GM23338 (cell line): ENCODE data around the gene SERTAD3. TPM values are rescaled to one million over a fixed set of nuclear protein-coding genes. Genes with fewer than 3 reads are reported as not detected.

Experiments used
- ATAC-seq: fragments of 200-7000 bp; cut with Tn5 transposase; 3 replicates; pipeline ENCODE4 v1.9.1; 2020
- DNase-seq: peaks from one replicate; pipeline ENCODE4 v3.0.0-alpha.2; 2015; ENCODE audit warnings: low spot score
- H2AFZ ChIP-seq: fragments of 200-600 bp; sonication (generic); 2 replicates; pipeline ENCODE4 v1.8.0; 2016; ENCODE audit warnings: antibody characterized with exemption, mild to moderate bottlenecking, moderate library complexity
- H3F3A ChIP-seq: fragments of 200-600 bp; sonication (generic); replicated peaks from 2 replicates; pipeline ENCODE4 v1.8.0; 2017; ENCODE audit warnings: antibody characterized with exemption, mixed run types, low read depth
- H3K27ac ChIP-seq: fragments of 200-600 bp; sonication (generic); 2 replicates; pipeline ENCODE4 v1.6.1; 2016; ENCODE audit warnings: low read depth
- H3K27me3 ChIP-seq: fragments of 200-600 bp; sonication (generic); 2 replicates; pipeline ENCODE4 v1.8.0; 2016; ENCODE audit warnings: mild to moderate bottlenecking, mixed run types, moderate library complexity; ENCODE audit not compliant: insufficient read depth
- H3K36me3 ChIP-seq: fragments of 200-600 bp; sonication (generic); 2 replicates; pipeline ENCODE4 v1.8.0; 2016; ENCODE audit warnings: mild to moderate bottlenecking; ENCODE audit not compliant: insufficient read depth
- H3K4me1 ChIP-seq: fragments of 200-600 bp; sonication (generic); 2 replicates; pipeline ENCODE4 v1.8.0; 2016; ENCODE audit warnings: mild to moderate bottlenecking, moderate library complexity; ENCODE audit not compliant: insufficient read depth
- H3K4me2 ChIP-seq: fragments of 200-600 bp; sonication (generic); 2 replicates; pipeline ENCODE4 v1.7.1; 2017; ENCODE audit warnings: mixed run types
- H3K4me3 ChIP-seq: fragments of 200-600 bp; sonication (generic); 2 replicates; pipeline ENCODE4 v1.6.1; 2016; ENCODE audit warnings: mixed run types
- H3K79me2 ChIP-seq: fragments of 200-600 bp; sonication (generic); replicated peaks from 2 replicates; pipeline ENCODE4 v1.8.0; 2017; ENCODE audit warnings: mild to moderate bottlenecking; ENCODE audit not compliant: insufficient read depth
- H3K9me2 ChIP-seq: fragments of 200-600 bp; sonication (generic); 2 replicates; pipeline ENCODE4 v1.8.0; 2017; ENCODE audit not compliant: insufficient read depth
- H4K20me1 ChIP-seq: fragments of 200-600 bp; sonication (generic); replicated peaks from 2 replicates; pipeline ENCODE4 v1.8.0; 2017; ENCODE audit warnings: mild to moderate bottlenecking; ENCODE audit not compliant: insufficient read depth
- H3K27ac Mint-ChIP-seq: 2 replicates; pipeline ENCODE4 v1.8.0; 2020; ENCODE audit warnings: inconsistent platforms, mild to moderate bottlenecking, moderate library complexity, mixed read lengths
- H3K27me3 Mint-ChIP-seq: 3 replicates; pipeline ENCODE4 v1.8.0; 2022; ENCODE audit warnings: low read depth, mild to moderate bottlenecking, moderate library complexity, mixed read lengths, inconsistent platforms; ENCODE audit not compliant: insufficient read depth, poor library complexity
- H3K36me3 Mint-ChIP-seq: 3 replicates; pipeline ENCODE4 v1.8.0; 2021; ENCODE audit warnings: low read depth, mild to moderate bottlenecking, inconsistent platforms, moderate library complexity, mixed read lengths
- H3K4me1 Mint-ChIP-seq: 3 replicates; pipeline ENCODE4 v1.8.0; 2020; ENCODE audit warnings: mild to moderate bottlenecking, inconsistent platforms, mixed read lengths
- H3K4me3 Mint-ChIP-seq: 3 replicates; pipeline ENCODE4 v1.8.0; 2021; ENCODE audit warnings: moderate library complexity, mild to moderate bottlenecking, inconsistent platforms, mixed read lengths
- H3K9me3 Mint-ChIP-seq: 3 replicates; pipeline ENCODE4 v1.8.0; 2020; ENCODE audit warnings: moderate library complexity, mild to moderate bottlenecking, inconsistent platforms, mixed read lengths
- CREB1 ChIP-seq: fragments of 250-450 bp; sonication (Bioruptor Pico); IDR thresholded peaks from 2 replicates; pipeline ENCODE4 v1.5.0; 2020; ENCODE audit warnings: low read depth, mild to moderate bottlenecking, moderate library complexity
- CTCF ChIP-seq, 2 experiments: fragments of 200-600 bp in 1 of 2; sonication (generic) in 1 of 2; conservative IDR thresholded peaks; 2 replicates each; pipeline versions ENCODE4 v1.5.1 to v1.6.1; 2016 to 2017; ENCODE audit warnings: antibody characterized with exemption in 2 of 2, low read depth in 2 of 2, mild to moderate bottlenecking in 2 of 2, moderate library complexity in 1 of 2
- ETS1 ChIP-seq: IDR thresholded peaks from 2 replicates; pipeline ENCODE4 v1.6.1; 2016; ENCODE audit warnings: antibody characterized with exemption
- EZH2 ChIP-seq: fragments of 200-600 bp; sonication (generic); IDR thresholded peaks from one replicate; pipeline ENCODE4 v1.8.0; 2017; ENCODE audit warnings: antibody characterized with exemption, mild to moderate bottlenecking, low read depth; ENCODE audit not compliant: unreplicated experiment
- EZH2phosphoT487 ChIP-seq: fragments of 200-600 bp; sonication (generic); IDR thresholded peaks from one replicate; pipeline ENCODE4 v1.8.1; 2018; ENCODE audit warnings: antibody characterized with exemption; ENCODE audit not compliant: unreplicated experiment
- JUNB ChIP-seq: IDR thresholded peaks from one replicate; pipeline ENCODE4 v1.6.1; 2016; ENCODE audit warnings: antibody characterized with exemption; ENCODE audit not compliant: unreplicated experiment
- POLR2AphosphoS5 ChIP-seq: IDR thresholded peaks from 2 replicates; pipeline ENCODE4 v1.6.1; 2016; ENCODE audit warnings: antibody characterized with exemption, low read depth
- STAT1 ChIP-seq: IDR thresholded peaks from one replicate; pipeline ENCODE4 v1.6.1; 2016; ENCODE audit warnings: antibody characterized with exemption; ENCODE audit not compliant: unreplicated experiment
- ZNF114 ChIP-seq: fragments of 250-450 bp; sonication (Bioruptor Pico); IDR thresholded peaks from 2 replicates; pipeline ENCODE4 v1.5.0; 2020; ENCODE audit warnings: mild to moderate bottlenecking, moderate library complexity
- ZNF331 ChIP-seq: fragments of 250-450 bp; sonication (Bioruptor Pico); IDR thresholded peaks from 2 replicates; pipeline ENCODE4 v1.5.0; 2020; ENCODE audit warnings: low read depth, mild to moderate bottlenecking, moderate library complexity
- ZNF462 ChIP-seq: fragments of 250-450 bp; sonication (Bioruptor Pico); IDR thresholded peaks from 2 replicates; pipeline ENCODE4 v1.5.0; 2020; ENCODE audit warnings: mild to moderate bottlenecking, moderate library complexity
- polyA plus RNA-seq: library from polyadenylated mRNA; unstranded; fragments of >200 nt; fragmentation: Nextera tagmentation; extraction: Ambion mirVana; gene quantifications from 2 replicates; pipeline ENCODE4 v1.2.1, GENCODE V29; 2016
- total RNA-seq: library from RNA; depleted of rRNA; stranded (reverse); fragments of >200 nt; shearing (Covaris generic); gene quantifications from 2 replicates; pipeline ENCODE4 v1.2.3, GENCODE V29; 2014

SERTAD3 gene
- total and polyA plus RNA-seq, 2 experiments from 2014 or later, result 15.4 to 24.1 TPM

- no peak for TF ChIP-seq CTCF (conservative IDR thresholded peaks at IDR 0.05; ENCODE audit: low read depth in 2 of 2)
- no peak for TF ChIP-seq EZH2phosphoT487
- TF ChIP-seq ETS1, result no peak
- TF ChIP-seq ZNF114 (CRISPR knock-in tag), result no peak
- TF ChIP-seq JUNB, result no peak
- TF ChIP-seq CREB1 (CRISPR knock-in tag), result no peak
Measured at GRCh38 chr19:40394816-40395210, 49.3 kb downstream of the SERTAD3 start (continued).

- Mint-ChIP-seq H3K4me3 (no peak overlapping the region), H3K27ac (no peak overlapping the region), H3K36me3 (no peaks in the 10 kb centered on the region), H3K27me3 (peaks cover 27% of the 10 kb centered on the region), H3K9me3 (no peaks in the 10 kb centered on the region; the same call in 2 of the 3 replicates), H3K4me1 (peaks cover 15% of the 10 kb centered on the region)
- DNase-seq, result no peak
- Histone ChIP-seq H3F3A (no peaks in the 10 kb centered on the region; the same call in 1 of the 2 replicates), H3K27ac (no peak overlapping the region), H3K4me1 (no peaks in the 10 kb centered on the region; the same call in 1 of the 2 replicates), H2AFZ (no peak overlapping the region), H3K9me2 (no peaks in the 10 kb centered on the region), H3K27me3 (peaks cover 8% of the 10 kb centered on the region; the same call in 1 of the 2 replicates), H4K20me1 (no peaks in the 10 kb centered on the region), H3K4me3 (no peak overlapping the region), H3K4me2 (no peak overlapping the region), H3K79me2 (no peaks in the 10 kb centered on the region), H3K36me3 (no peaks in the 10 kb centered on the region)
- no peak for ATAC-seq
- TF ChIP-seq STAT1, result no peak
- no peak for TF ChIP-seq CTCF (conservative IDR thresholded peaks at IDR 0.05; ENCODE audit: low read depth in 2 of 2)
- no peak for TF ChIP-seq JUNB
- no peak for TF ChIP-seq CREB1 (CRISPR knock-in tag)
- TF ChIP-seq EZH2, result no peak
- TF ChIP-seq POLR2AphosphoS5, result no peak
- TF ChIP-seq ZNF114 (CRISPR knock-in tag), result no peak
- no peak for TF ChIP-seq ZNF462 (CRISPR knock-in tag)
- no peak for TF ChIP-seq ZNF331 (CRISPR knock-in tag)
- no peak for TF ChIP-seq EZH2phosphoT487
Measured at GRCh38 chr19:40393894-40394815, 50.0 kb downstream of the SERTAD3 start.
